Left ventricle myocardium inferior (tissue), 1 donor: ENCODE results near the gene CCND3. TPM values are rescaled to one million over a fixed set of nuclear protein-coding genes. Genes with fewer than 3 reads are reported as not detected.
"Not testable (repeated sequence)": the region's sequence is repeated elsewhere in the genome, so short reads cannot be mapped to it uniquely, and the experiment has no call there.

ENCODE experiments used
- DNase-seq: peaks from one replicate; pipeline ENCODE4 v3.0.0-alpha.2; 2020
- H3K27ac ChIP-seq: fragments of 200-600 bp; replicated peaks from 2 replicates; pipeline ENCODE4 v1.8.0; 2021
- H3K27me3 ChIP-seq: fragments of 200-600 bp; 2 replicates; pipeline ENCODE4 v1.8.0; 2021; ENCODE audit warnings: low read depth
- H3K36me3 ChIP-seq: fragments of 200-600 bp; 2 replicates; pipeline ENCODE4 v1.8.0; 2021
- H3K4me1 ChIP-seq: fragments of 200-600 bp; 2 replicates; pipeline ENCODE4 v1.8.0; 2021
- H3K4me3 ChIP-seq: fragments of 200-600 bp; 2 replicates; pipeline ENCODE4 v1.8.0; 2021; ENCODE audit warnings: mild to moderate bottlenecking, moderate library complexity
- H3K9me3 ChIP-seq: fragments of 200-600 bp; replicated peaks from 2 replicates; pipeline ENCODE4 v1.8.0; 2021
- CTCF ChIP-seq: fragments of 200-600 bp; IDR thresholded peaks from 2 replicates; pipeline ENCODE4 v1.8.0; 2021; ENCODE audit warnings: antibody characterized with exemption, mild to moderate bottlenecking, borderline replicate concordance
- intact Hi-C: fragments of 100-400 bp; cut with micrococcal nuclease; formaldehyde crosslinking; loops from one replicate; pipeline ENCODE4 v1.11.0; 2022
- total RNA-seq: library from RNA; stranded (reverse); fragmentation: NEBNext Ultra II Directional; extraction: Animal tissue kit (Norgen Biotek cat#: 25700); gene quantifications from one replicate; pipeline ENCODE4 v1.2.1, GENCODE V29; 2021
- donor health status: DM: no; HTN: yes; CAD: no; lungs with severe emphysema.

Gene CCND3
- total RNA-seq, 1 donor from 2014 or later = 44.5 TPM

GRCh38 chr6:41943456-41943855 is 1.8 kb upstream of the CCND3 start:
- Histone ChIP-seq H3K9me3 (no peaks in the 10 kb centered on the region), H3K4me1 (peaks cover 47% of the 10 kb centered on the region), H3K27me3 (no peaks in the 10 kb centered on the region), H3K4me3 (no peak overlapping the region), H3K27ac (no peak overlapping the region), H3K36me3 (no peaks in the 10 kb centered on the region)
- intact Hi-C loops = no loop called here
- DNase-seq = no peak
- TF ChIP-seq CTCF = no peak

- intact Hi-C loops, H3K27me3 ChIP-seq, H3K27ac ChIP-seq, H3K9me3 ChIP-seq, H3K36me3 ChIP-seq, H3K4me3 ChIP-seq, DNase-seq: not testable (repeated sequence)
- H3K4me1 ChIP-seq = peaks cover 48% of the 10 kb centered on the region
These were observed 1.3 kb upstream of the CCND3 start for GRCh38 chr6:41942882-41943281.

GRCh38 chr6:41942067-41942851 is 651 bp upstream of the CCND3 start:
- Histone ChIP-seq H3K36me3 (no peaks in the 10 kb centered on the region), H3K27ac (peak overlapping the region; percentile 97), H3K9me3 (no peaks in the 10 kb centered on the region), H3K4me1 (peaks cover 55% of the 10 kb centered on the region), H3K27me3 (no peaks in the 10 kb centered on the region), H3K4me3 (peak overlapping the region; percentile 98)
- no peak for TF ChIP-seq CTCF
- intact Hi-C loops = no loop called here
- no peak for DNase-seq

GRCh38 chr6:41940759-41941279 is 789 bp downstream of the CCND3 start:
- Histone ChIP-seq H3K4me3 (peak overlapping the region; percentile 98), H3K27me3 (no peaks in the 10 kb centered on the region), H3K4me1 (peaks cover 69% of the 10 kb centered on the region), H3K9me3 (no peaks in the 10 kb centered on the region), H3K27ac (peak overlapping the region; percentile 97), H3K36me3 (peaks cover 13% of the 10 kb centered on the region)
- peak; percentile 69 for DNase-seq
- TF ChIP-seq CTCF = peak; percentile 14
- intact Hi-C loops = no loop called here

- Histone ChIP-seq H3K4me1 (peaks cover 76% of the 10 kb centered on the region), H3K4me3 (peak overlapping the region; percentile 98), H3K36me3 (peaks cover 20% of the 10 kb centered on the region), H3K9me3 (no peaks in the 10 kb centered on the region), H3K27me3 (no peaks in the 10 kb centered on the region), H3K27ac (peak overlapping the region; percentile 97)
- intact Hi-C loops = loop anchor here (5.0 kb wide), 1 partner anchor 102 kb away; no protein-coding TSS in a partner anchor
- DNase-seq = peak; percentile 21
- no peak for TF ChIP-seq CTCF
These were observed 1.5 kb downstream of the CCND3 start for GRCh38 chr6:41939848-41940758.
